Daoy (cell line): Measurements from ENCODE around the gene IL23R. TPM values are rescaled to one million over a fixed set of nuclear protein-coding genes. Genes with fewer than 3 reads are reported as not detected.
"Not testable (repeated sequence)": the region's sequence is repeated elsewhere in the genome, so short reads cannot be mapped to it uniquely, and the experiment has no call there.

ENCODE experiments used
- DNase-seq: peaks from one replicate; pipeline ENCODE4 v3.0.0-alpha.2; 2015; ENCODE audit warnings: low read depth
- total RNA-seq: library from RNA; depleted of rRNA; stranded (reverse); fragments of >200 nt; shearing (Covaris generic); gene quantifications from 2 replicates; pipeline ENCODE4 v1.2.3, GENCODE V29; 2014; rRNA removed

IL23R gene, protein sequence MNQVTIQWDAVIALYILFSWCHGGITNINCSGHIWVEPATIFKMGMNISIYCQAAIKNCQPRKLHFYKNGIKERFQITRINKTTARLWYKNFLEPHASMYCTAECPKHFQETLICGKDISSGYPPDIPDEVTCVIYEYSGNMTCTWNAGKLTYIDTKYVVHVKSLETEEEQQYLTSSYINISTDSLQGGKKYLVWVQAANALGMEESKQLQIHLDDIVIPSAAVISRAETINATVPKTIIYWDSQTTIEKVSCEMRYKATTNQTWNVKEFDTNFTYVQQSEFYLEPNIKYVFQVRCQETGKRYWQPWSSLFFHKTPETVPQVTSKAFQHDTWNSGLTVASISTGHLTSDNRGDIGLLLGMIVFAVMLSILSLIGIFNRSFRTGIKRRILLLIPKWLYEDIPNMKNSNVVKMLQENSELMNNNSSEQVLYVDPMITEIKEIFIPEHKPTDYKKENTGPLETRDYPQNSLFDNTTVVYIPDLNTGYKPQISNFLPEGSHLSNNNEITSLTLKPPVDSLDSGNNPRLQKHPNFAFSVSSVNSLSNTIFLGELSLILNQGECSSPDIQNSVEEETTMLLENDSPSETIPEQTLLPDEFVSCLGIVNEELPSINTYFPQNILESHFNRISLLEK
- total RNA-seq: not detected in 2 replicates

- no peak for DNase-seq
Observed at GRCh38 chr1:67166196-67166595, at the start of gene IL23R. Gene IL23R, plus strand, starts transcription at chr1:67166454. Its CDS starts 1,667 bp downstream, at chr1:67168121.

DNA sequence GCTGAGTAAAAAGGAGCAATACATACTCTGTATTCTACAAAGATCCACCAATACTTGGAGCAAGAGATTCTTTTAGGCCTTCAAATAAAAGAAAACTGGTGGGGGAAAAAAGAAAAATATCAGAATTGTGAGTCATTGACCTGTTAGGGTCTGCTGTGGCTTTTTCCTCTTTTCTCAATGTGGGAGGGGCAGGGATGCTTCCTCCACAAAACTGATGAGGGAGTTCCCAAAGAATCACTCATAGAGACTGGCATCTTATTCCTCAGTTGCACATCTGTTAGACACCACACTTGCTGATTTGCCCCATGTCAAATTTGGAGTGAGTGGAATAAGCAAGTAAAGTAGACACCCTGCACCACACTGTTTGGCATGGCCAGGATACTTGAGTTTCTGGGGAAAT lies 48.1 kb upstream of the IL23R start:
- DNase-seq: peak; percentile 11

- no peak for DNase-seq
Observed at GRCh38 chr1:67118646-67119045, 47.6 kb upstream of the IL23R start.

DNA sequence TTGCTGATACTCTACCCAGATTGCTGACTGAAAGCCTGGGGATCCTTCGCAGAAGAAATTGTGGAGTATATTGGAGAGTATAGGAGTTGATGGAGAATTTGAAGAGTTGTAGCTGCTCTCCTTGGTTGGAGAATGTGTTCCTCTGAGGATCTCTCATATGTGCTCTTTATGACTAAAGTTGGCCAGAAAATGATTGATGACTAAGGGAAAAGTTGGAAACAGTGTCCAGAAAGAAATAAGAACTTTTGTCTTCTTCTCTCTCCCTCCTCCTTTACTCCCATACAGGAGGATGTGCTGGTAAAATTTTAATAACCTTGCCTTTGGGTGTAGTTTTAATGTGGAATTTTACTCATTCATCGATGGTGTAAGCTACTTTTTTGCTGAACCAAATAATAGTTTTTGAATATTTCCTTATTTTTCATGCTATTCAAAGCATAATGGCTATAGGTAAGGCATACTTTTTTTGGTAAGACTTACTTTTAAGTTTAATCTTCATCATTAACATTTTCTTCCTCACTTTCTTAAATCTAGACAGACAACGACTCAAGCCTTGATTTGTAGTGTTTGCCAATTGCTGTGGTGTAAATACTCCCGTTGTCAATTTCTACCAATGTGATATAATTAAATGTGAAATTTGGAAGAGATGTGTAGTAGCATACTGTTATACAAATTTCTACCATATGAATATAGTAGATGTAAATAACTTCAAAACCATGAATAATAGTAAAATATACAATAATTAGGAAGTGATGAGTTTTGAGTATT lies 45.2 kb upstream of the IL23R start:
- DNase-seq: no peak

DNA sequence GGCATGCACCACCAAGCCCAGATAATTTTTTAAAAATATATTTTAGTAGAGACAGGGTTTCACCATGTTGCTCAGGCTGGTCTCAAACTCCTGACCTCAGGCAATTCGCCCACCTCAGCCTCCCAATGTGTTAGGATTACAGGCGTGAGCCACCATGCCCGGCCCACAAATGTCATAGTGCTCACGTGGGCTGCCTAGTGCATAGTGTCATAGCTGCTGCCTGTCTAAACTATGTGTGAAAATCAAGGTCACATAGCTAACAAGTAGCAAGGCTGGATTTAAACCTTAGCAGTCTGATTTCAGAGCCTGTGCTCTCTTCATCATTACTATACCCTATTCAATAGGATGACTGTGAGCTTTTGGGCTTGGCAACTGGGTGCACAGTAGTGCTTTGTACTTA lies 41.8 kb upstream of the IL23R start:
- DNase-seq: no peak

- DNase-seq: peak; percentile 32
Observed at GRCh38 chr1:67126111-67126746, 40.0 kb upstream of the IL23R start.

- no peak for DNase-seq
Observed at GRCh38 chr1:67126974-67127373, 39.3 kb upstream of the IL23R start.

GRCh38 chr1:67130673-67131072 lies 35.6 kb upstream of the IL23R start:
- no peak for DNase-seq

GRCh38 chr1:67133177-67133576 lies 33.1 kb upstream of the IL23R start:
- no peak for DNase-seq

GRCh38 chr1:67134695-67135094 lies 31.6 kb upstream of the IL23R start, which contains the start of gene C1orf141:
Gene C1orf141, minus strand, starts transcription at chr1:67134970. Its CDS starts 7,730 bp downstream, at chr1:67127240.
- no peak for DNase-seq

GRCh38 chr1:67135354-67135753 lies 30.9 kb upstream of the IL23R start:
- DNase-seq: no peak

GRCh38 chr1:67137307-67137753 lies 28.9 kb upstream of the IL23R start:
- DNase-seq: no peak

DNA sequence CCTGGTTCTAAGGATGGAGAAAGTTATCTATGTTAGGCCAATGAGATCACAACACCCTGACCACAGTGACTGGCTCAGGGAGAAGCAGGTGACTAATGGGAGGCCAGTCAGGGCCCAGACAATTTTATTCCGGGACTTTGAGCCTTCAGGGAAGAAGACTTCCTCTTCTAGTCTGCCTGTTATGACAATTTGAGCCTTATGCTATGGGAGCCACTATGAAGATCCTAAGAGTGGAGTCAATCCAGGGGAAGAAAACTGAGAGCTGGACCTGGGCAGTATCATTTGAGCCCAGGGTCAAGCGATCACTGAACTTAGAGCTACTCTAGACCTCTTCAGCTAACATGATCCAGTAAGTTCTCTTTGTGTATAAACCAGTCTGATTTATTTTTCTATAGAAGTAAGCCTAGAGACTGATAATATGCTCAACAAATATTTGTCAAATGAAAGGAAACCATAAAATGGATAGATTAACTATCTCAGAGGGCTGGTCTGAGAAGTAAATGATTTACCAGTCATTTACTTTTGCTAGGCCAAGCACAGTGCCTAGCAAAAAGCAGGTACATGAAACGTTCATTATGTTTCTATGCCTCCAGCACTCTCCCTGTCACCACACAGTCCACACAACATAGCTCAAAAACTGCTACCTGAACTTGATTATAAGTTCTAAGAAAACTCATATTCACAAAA lies 27.3 kb upstream of the IL23R start:
- DNase-seq: no peak

- DNase-seq: no peak
Observed at GRCh38 chr1:67140460-67140859, 25.8 kb upstream of the IL23R start.

DNA sequence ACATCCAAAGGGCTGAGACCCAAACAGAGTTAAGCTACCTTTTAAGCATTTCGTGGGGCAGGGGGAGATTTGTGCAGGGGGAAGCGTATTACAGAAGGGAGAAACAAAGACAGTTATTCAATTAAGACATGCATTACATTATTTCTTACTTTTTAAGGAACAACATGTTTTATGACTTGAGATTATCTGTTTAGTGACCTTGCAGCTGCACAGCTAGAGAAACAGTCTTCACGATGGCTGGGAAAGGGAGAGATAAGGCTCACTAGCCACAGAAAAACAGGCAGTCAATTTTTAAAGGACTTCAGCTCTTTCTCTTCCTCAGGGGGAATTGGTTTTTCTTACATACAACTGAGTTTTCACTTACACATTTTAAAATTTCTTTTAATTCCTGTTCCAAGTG lies 24.4 kb upstream of the IL23R start:
- not testable (repeated sequence) for DNase-seq

DNA sequence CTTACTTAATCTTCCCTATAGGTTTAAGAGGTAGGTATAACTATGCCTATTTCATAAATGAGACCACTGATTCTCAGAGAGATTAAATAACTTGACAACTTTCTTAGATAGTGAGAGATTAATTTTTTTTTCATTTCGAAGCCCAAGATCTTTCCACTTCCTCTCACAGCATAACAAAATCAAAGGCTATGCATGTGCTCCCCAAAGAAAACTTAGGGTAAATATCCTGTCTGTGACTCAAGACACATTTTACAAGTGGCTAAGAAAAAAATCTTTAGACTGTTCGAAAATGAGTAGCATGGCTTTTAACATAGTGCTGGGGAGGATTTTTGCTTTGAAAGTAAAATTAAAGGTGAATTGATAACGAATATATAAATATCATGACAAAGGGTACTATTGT lies 23.3 kb upstream of the IL23R start:
- no peak for DNase-seq

GRCh38 chr1:67143966-67144365 lies 22.3 kb upstream of the IL23R start:
- no peak for DNase-seq

GRCh38 chr1:67144696-67145095 lies 21.6 kb upstream of the IL23R start:
- DNase-seq: no peak

DNA sequence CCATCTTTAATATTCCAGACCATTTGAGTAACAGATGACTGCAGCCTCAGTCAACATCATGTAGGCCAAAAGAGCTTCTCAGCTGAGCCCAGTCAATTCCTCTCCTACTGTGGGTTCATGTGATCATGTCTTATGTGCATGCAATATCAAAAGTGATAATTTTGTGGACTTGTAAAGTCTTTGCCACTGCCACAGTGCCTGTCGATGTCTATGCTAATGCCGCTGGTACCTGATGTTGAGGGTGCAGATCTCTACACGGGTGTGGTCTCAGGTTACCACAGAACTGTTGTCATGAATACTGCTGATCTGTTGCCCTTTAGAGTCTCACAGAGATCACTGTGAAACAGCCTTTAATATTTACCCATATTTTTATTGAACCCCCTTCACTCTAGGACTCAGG lies 20.2 kb upstream of the IL23R start:
- DNase-seq: no peak

GRCh38 chr1:67146539-67146938 lies 19.7 kb upstream of the IL23R start:
- DNase-seq: no peak

DNA sequence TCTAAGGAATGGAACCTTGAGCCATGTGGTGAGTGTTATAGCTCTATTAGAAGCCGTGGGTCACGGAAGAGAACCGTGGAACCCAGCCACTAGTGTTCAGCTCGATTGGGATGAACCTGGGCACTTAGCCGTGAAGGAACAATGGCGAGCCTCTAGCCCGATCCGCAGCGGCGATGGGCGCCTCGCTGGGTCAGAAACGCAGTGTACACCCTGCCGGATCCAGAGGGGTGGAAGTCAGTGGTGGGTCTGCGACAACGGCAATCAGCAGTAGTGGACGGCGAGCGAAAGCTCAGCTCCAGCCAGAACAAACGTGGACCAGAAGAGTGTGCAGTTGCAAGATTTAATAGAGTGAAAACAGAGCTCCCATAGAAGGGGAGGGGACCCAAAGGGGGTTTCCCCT lies 18.3 kb upstream of the IL23R start:
- not testable (repeated sequence) for DNase-seq
